Measurements from ENCODE around the gene FSD1L. TPM values are rescaled to one million over a fixed set of nuclear protein-coding genes. Genes with fewer than 3 reads are reported as not detected.

The FSD1L gene
- total RNA-seq, 1 donor = 5.6 TPM

DNA sequence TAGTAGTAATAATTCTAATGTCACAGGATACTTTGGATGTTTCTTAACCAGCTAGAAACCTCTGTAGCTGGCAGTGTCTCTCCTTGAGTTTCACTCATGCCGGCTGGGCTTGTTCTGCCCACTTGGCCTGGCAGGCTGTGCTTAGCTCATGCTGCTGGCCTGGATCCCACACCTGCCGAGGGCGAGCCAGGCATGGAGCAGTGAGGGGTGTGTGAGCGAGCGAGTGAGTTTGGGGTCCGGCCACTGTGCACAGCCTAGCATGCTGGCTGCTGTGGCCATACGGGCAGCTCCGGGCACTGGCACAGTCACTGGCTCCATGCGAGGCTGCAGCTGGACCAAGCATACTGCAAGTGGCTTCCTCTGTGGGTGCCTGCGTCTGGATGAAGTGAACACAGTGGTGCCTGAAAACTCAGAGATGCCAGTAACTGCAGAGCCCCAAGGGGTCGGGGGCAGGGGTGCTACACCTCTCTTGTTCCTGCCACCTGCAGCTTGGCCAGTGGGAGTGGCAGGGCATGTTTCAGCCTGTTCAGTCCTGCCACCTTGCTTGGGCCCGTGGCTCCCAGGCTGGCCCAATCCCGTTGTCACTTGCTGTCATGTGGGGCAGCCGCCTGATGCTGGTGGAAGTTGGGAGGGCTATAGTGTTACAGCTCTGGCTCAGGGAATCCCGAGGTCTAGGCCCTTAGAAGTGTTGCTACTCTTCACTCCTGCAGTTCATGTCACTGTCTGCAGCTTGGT lies 9.9 kb downstream of the FSD1L start:
- no peak for DNase-seq (ENCODE audit: low read depth)
- no peak for TF ChIP-seq CTCF (IDR thresholded peaks at IDR 0.05; ENCODE audit: insufficient read depth, low read depth, low read length)
- no peak overlapping the region for H3K4me3 ChIP-seq (ENCODE audit: low read depth, low read length)

GRCh38 chr9:105458404-105458803 lies 10.6 kb downstream of the FSD1L start:
- TF ChIP-seq CTCF (IDR thresholded peaks at IDR 0.05; ENCODE audit: insufficient read depth, low read depth, low read length) = no peak

GRCh38 chr9:105459336-105459735 lies 11.5 kb downstream of the FSD1L start:
- no peak for DNase-seq (ENCODE audit: low read depth)
- no peak for TF ChIP-seq CTCF (IDR thresholded peaks at IDR 0.05; ENCODE audit: insufficient read depth, low read depth, low read length)
- no peak overlapping the region for H3K4me3 ChIP-seq (ENCODE audit: low read depth, low read length)

More at GRCh38 chr9:105458404-105458803, 10.6 kb downstream of the FSD1L start:
- no peak for DNase-seq (ENCODE audit: low read depth)
- H3K4me3 ChIP-seq (ENCODE audit: low read depth, low read length) = no peak overlapping the region

DNA sequence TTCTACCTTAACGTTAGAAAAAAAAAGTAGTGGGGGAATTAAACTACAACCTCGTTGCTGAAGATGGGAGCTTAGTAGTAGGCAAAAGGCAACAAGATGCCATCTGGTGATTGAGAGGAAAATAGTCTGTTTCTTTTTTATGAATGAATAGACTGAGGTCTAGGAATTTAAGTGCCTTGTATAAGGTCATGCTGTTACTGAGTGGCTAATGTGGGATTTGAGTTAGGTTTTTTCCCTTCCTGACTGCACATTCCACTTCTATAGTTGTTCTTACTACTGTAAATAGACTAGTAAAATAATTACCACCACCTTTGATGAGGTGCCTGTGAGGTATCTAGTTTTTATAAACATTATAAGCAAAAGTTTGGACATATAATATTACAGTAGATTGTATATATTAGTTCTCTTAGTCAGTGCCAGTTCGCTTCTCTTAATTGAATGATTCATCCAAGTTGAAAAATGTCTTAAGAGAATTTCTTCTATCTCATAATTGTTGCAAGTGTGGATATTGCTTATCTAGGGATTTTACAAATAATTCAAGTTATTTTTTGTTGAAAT lies 19.1 kb downstream of the FSD1L start:
- DNase-seq (ENCODE audit: low read depth) = no peak
- H3K4me3 ChIP-seq (ENCODE audit: low read depth, low read length) = no peak overlapping the region
- TF ChIP-seq CTCF (IDR thresholded peaks at IDR 0.05; ENCODE audit: insufficient read depth, low read depth, low read length) = no peak

DNA sequence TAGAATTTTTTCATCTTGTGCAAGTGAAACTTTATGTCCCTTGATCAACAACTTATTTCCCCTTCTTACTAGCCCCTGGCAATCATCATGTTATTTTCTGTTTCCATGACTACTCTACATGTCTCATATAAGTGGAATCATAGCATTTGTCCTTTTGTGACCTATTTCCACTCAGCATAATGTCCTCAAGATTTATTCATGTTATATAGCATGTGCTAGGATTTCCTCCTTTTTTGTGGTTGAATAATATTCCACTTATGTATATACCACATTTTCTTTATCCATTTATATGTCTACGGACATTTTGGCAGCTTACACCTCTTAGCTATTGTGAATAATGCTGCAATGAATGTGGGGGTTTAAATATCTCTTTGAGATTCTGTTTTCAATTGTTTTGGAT lies 21.0 kb downstream of the FSD1L start:
- no peak overlapping the region for H3K4me3 ChIP-seq (ENCODE audit: low read depth, low read length)
- TF ChIP-seq CTCF (IDR thresholded peaks at IDR 0.05; ENCODE audit: insufficient read depth, low read depth, low read length) = no peak
- no peak for DNase-seq (ENCODE audit: low read depth)

GRCh38 chr9:105473221-105473620 lies 25.4 kb downstream of the FSD1L start:
- DNase-seq (ENCODE audit: low read depth) = no peak
- H3K4me3 ChIP-seq (ENCODE audit: low read depth, low read length) = no peak overlapping the region
- no peak for TF ChIP-seq CTCF (IDR thresholded peaks at IDR 0.05; ENCODE audit: insufficient read depth, low read depth, low read length)

Measured in fibroblast of villous mesenchyme (primary cell).